OCI-LY7 (cell line): ENCODE results near the gene MROH7. TPM values are rescaled to one million over a fixed set of nuclear protein-coding genes. Genes with fewer than 3 reads are reported as not detected.

Experiments used
- BruUV-seq: library from RNA; stranded (reverse); fragments of 400-500 nt; replicated peaks from 2 replicates; lab custom pipeline; 2021; lab: Mats Ljungman, UMichigan
- CTCF ChIA-PET: fragments of 300-600 bp; sonication (Branson Sonifier 250); formaldehyde crosslinking; loops from one replicate; lab custom pipeline; 2022; ENCODE audit warnings: antibody characterized with exemption; ENCODE audit not compliant: unreplicated experiment; lab: Charles Lee
- POLR2A ChIA-PET: fragments of 300-600 bp; sonication (Branson Sonifier 250); formaldehyde crosslinking; loops from one replicate; lab custom pipeline; 2022; ENCODE audit warnings: antibody characterized with exemption; lab: Charles Lee
- DNase-seq: peaks from one replicate; pipeline ENCODE4 v3.0.0-alpha.2; 2015; ENCODE audit warnings: low spot score
- H2AFZ ChIP-seq: fragments of 200-600 bp; sonication (generic), shearing (Covaris generic); 2 replicates; pipeline ENCODE4 v1.6.1; 2014; ENCODE audit warnings: mild to moderate bottlenecking, antibody characterized with exemption, low read length, moderate library complexity
- H3K27ac ChIP-seq: fragments of 200-600 bp; sonication (generic); 2 replicates; pipeline ENCODE4 v1.5.1; 2014; ENCODE audit warnings: mixed run types, low read depth, mild to moderate bottlenecking, moderate library complexity, low read length, inconsistent platforms; ENCODE audit not compliant: poor library complexity, severe bottlenecking
- H3K36me3 ChIP-seq: fragments of 200-600 bp; sonication (generic); 2 replicates; pipeline ENCODE4 v1.6.1; 2014; ENCODE audit warnings: mild to moderate bottlenecking, antibody characterized with exemption, low read length, moderate library complexity, mixed read lengths; ENCODE audit not compliant: insufficient read depth
- H3K4me1 ChIP-seq: fragments of 200-600 bp; sonication (generic); 2 replicates; pipeline ENCODE4 v1.5.1; 2014; ENCODE audit warnings: mild to moderate bottlenecking, low read length; ENCODE audit not compliant: insufficient read depth, poor library complexity, severe bottlenecking
- H3K4me2 ChIP-seq: fragments of 200-600 bp; sonication (generic); 2 replicates; pipeline ENCODE4 v1.6.1; 2014; ENCODE audit warnings: mild to moderate bottlenecking, low read length
- H3K4me3 ChIP-seq: fragments of 200-600 bp; sonication (generic); 2 replicates; pipeline ENCODE4 v1.5.1; 2014; ENCODE audit warnings: mild to moderate bottlenecking, low read depth, low read length; ENCODE audit not compliant: poor library complexity, severe bottlenecking
- H3K79me2 ChIP-seq: fragments of 200-600 bp; sonication (generic); 2 replicates; pipeline ENCODE4 v1.6.1; 2016; ENCODE audit warnings: low read depth, mild to moderate bottlenecking, low read length, moderate library complexity, mixed read lengths; ENCODE audit not compliant: insufficient read depth
- H3K9me2 ChIP-seq: fragments of 200-600 bp; sonication (generic); 2 replicates; pipeline ENCODE4 v1.6.1; 2016; ENCODE audit warnings: mild to moderate bottlenecking, low read length, mixed read lengths; ENCODE audit not compliant: insufficient read depth
- H3K9me3 ChIP-seq: fragments of 200-600 bp; sonication (generic); 2 replicates; pipeline ENCODE4 v1.6.1; 2014; ENCODE audit warnings: mild to moderate bottlenecking, mixed run types, low read length, mixed read lengths
- H4K20me1 ChIP-seq: fragments of 200-600 bp; sonication (generic); 2 replicates; pipeline ENCODE4 v1.6.1; 2014; ENCODE audit warnings: mild to moderate bottlenecking, antibody characterized with exemption, low read length, moderate library complexity, mixed read lengths; ENCODE audit not compliant: insufficient read depth
- CTCF ChIP-seq: fragments of 200-600 bp; sonication (generic); conservative IDR thresholded peaks from 2 replicates; pipeline ENCODE4 v1.5.1; 2014; ENCODE audit warnings: mild to moderate bottlenecking, antibody characterized with exemption, low read length, moderate library complexity, mixed read lengths
- EZH2phosphoT487 ChIP-seq: fragments of 200-600 bp; sonication (generic); IDR thresholded peaks from 2 replicates; pipeline ENCODE4 v1.6.1; 2018; ENCODE audit warnings: low read depth, borderline replicate concordance, mild to moderate bottlenecking, mixed run types, antibody characterized with exemption, low read length, moderate library complexity, mixed read lengths
- intact Hi-C: fragments of 100-400 bp; cut with micrococcal nuclease; formaldehyde crosslinking; loops from one replicate; pipeline ENCODE4 v1.10.0; 2022; ENCODE audit not compliant: unreplicated experiment
- total RNA-seq, 2 experiments: library from RNA; depleted of rRNA in 1 of 2; stranded (reverse); fragments of >200 nt in 1 of 2; shearing (Covaris generic) in 1 of 2; gene quantifications; 2 replicates each; pipeline ENCODE4 v1.2.3, GENCODE V29; 2014 to 2022

MROH7 gene
- total RNA-seq, 2 experiments from 2014 or later = not detected

GRCh38 chr1:54721719-54722118 lies 80.1 kb downstream of the MROH7 start:
- Histone ChIP-seq H2AFZ (no peak overlapping the region), H3K36me3 (peaks cover 95% of the 10 kb centered on the region), H3K27ac (no peak overlapping the region), H3K4me2 (no peak overlapping the region), H3K4me1 (peaks cover 7% of the 10 kb centered on the region), H4K20me1 (no peaks in the 10 kb centered on the region), H3K9me3 (no peaks in the 10 kb centered on the region), H3K4me3 (no peak overlapping the region), H3K9me2 (no peaks in the 10 kb centered on the region), H3K79me2 (peaks cover 12% of the 10 kb centered on the region)
- DNase-seq = no peak
- POLR2A ChIA-PET = interaction anchor here (0.7 to 1.4 kb wide), 2 partner anchors 18 to 51 kb away, joined by 4 to 5 read pairs; no protein-coding TSS in a partner anchor
- TF ChIP-seq CTCF = no peak
- no peak for TF ChIP-seq EZH2phosphoT487
- intact Hi-C loops = no loop called here
- CTCF ChIA-PET = no interaction called here
- no TSS peak for BruUV-seq

DNA sequence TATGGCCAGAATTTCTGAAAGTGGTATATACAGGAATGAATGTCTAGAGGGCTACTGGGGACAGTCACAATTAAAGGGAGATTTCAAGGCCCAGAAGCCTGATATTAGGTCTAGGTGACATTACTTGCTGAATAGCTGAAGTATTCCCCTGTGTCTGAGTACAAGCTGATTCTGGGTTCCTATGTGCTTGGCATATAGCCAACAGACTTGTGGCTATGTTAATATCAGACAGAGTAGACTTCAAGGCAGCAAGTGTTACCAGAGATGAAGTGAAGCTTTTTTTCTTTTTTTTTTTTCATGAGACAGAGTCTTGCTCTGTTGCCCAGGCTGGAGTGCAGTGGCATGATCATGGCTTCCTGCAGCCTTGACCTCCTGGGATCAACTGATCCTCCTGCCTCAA lies 82.4 kb downstream of the MROH7 start:
- ChIA-PET CTCF (no interaction called here), POLR2A (interaction anchor here (0.9 kb wide), 1 partner anchor 640 kb away, joined by 3 read pairs; no protein-coding TSS in a partner anchor)
- Histone ChIP-seq H3K4me3 (no peak overlapping the region), H3K4me1 (no peaks in the 10 kb centered on the region), H3K27ac (no peak overlapping the region), H2AFZ (no peak overlapping the region), H3K9me3 (no peaks in the 10 kb centered on the region), H3K36me3 (peaks cover 99% of the 10 kb centered on the region), H3K9me2 (no peaks in the 10 kb centered on the region), H3K79me2 (no peaks in the 10 kb centered on the region; the same call in 1 of the 2 replicates), H3K4me2 (no peak overlapping the region), H4K20me1 (no peaks in the 10 kb centered on the region)
- no TSS peak for BruUV-seq
- intact Hi-C loops = no loop called here
- TF ChIP-seq EZH2phosphoT487 = no peak
- TF ChIP-seq CTCF = no peak
- no peak for DNase-seq

DNA sequence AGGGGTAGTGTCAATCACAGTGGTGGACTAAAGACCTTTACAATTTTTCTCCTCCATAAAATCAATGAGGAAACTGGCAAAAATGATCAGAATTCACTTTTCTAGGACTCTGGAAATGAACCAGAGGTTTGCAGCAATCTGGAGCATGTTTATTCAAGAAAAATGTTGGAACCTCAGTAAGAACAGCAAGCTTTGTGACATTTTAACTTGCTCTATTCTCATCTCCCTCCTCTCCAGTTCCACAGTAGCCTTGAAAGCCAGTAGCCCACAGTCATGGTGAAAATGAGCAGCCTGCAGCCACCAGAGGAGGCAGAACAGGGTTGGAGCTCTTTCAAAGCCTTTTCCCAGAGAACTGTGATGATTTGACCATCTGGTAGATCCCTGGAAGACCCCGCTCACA lies 83.2 kb downstream of the MROH7 start:
- Histone ChIP-seq H3K4me1 (no peaks in the 10 kb centered on the region), H3K4me2 (no peak overlapping the region), H2AFZ (no peak overlapping the region), H3K36me3 (peaks cover 99% of the 10 kb centered on the region), H3K4me3 (no peak overlapping the region), H3K27ac (no peak overlapping the region), H3K9me2 (no peaks in the 10 kb centered on the region), H3K9me3 (no peaks in the 10 kb centered on the region), H4K20me1 (no peaks in the 10 kb centered on the region), H3K79me2 (no peaks in the 10 kb centered on the region; the same call in 1 of the 2 replicates)
- no TSS peak for BruUV-seq
- no peak for DNase-seq
- ChIA-PET POLR2A (interaction anchor here (0.9 kb wide), 1 partner anchor 640 kb away, joined by 3 read pairs; no protein-coding TSS in a partner anchor), CTCF (no interaction called here)
- TF ChIP-seq CTCF = no peak
- TF ChIP-seq EZH2phosphoT487 = no peak
- intact Hi-C loops = no loop called here
